ENCODE results near the gene RASSF3. TPM values are rescaled to one million over a fixed set of nuclear protein-coding genes. Genes with fewer than 3 reads are reported as not detected.

Gene RASSF3
- polyA plus RNA-seq, 1 donor from 2014 or later, result 0.06 TPM

DNA sequence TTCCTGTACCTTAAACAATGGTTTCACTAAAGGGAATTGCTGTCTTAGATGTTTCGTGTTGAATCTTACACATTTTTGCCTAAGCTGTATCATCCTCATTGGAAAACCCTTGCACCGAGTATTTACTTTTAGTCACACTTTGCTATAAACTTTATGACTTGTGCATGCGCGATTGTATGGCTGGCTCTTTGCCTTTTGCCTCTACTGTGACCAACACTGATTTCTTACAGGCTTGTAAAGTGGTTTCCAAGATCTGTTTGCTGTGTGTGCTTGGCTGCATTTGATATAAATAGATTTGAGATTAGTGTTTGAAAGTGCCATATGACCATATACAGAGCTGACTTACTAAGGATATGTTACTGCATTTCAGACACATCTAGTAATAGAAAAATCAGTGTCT is 40.5 kb downstream of the RASSF3 start:
- Histone ChIP-seq H3F3A (ENCODE audit: insufficient read depth, low read length, poor library complexity, severe bottlenecking) (no peaks in the 10 kb centered on the region), H3K9me3 (ENCODE audit: low read length) (no peaks in the 10 kb centered on the region), H3K36me3 (ENCODE audit: insufficient read depth, low read length) (no peaks in the 10 kb centered on the region), H3K9ac (ENCODE audit: low read length) (no peak overlapping the region), H4K20me1 (ENCODE audit: insufficient read depth) (no peaks in the 10 kb centered on the region), H3K79me2 (replicated peaks; ENCODE audit: insufficient read depth, low read length) (no peaks in the 10 kb centered on the region), H3K9me2 (ENCODE audit: insufficient read depth, low read length) (no peaks in the 10 kb centered on the region), H3K4me2 (ENCODE audit: low read length) (no peak overlapping the region), H3K4me3 (ENCODE audit: low read length) (no peak overlapping the region), H3K27me3 (ENCODE audit: insufficient read depth, low read depth, low read length) (no peaks in the 10 kb centered on the region), H2AFZ (ENCODE audit: low read depth, low read length) (no peak overlapping the region), H3K27ac (ENCODE audit: low read length) (no peak overlapping the region)
- no peak for TF ChIP-seq POLR2AphosphoS5 (IDR thresholded peaks at IDR 0.05)
- TF ChIP-seq EZH2 (IDR thresholded peaks at IDR 0.05; ENCODE audit: borderline replicate concordance, insufficient read depth, low read length, poor library complexity, severe bottlenecking), result no peak
- no peak for TF ChIP-seq RAD21 (conservative IDR thresholded peaks at IDR 0.05)
- TF ChIP-seq, protein P1, sequence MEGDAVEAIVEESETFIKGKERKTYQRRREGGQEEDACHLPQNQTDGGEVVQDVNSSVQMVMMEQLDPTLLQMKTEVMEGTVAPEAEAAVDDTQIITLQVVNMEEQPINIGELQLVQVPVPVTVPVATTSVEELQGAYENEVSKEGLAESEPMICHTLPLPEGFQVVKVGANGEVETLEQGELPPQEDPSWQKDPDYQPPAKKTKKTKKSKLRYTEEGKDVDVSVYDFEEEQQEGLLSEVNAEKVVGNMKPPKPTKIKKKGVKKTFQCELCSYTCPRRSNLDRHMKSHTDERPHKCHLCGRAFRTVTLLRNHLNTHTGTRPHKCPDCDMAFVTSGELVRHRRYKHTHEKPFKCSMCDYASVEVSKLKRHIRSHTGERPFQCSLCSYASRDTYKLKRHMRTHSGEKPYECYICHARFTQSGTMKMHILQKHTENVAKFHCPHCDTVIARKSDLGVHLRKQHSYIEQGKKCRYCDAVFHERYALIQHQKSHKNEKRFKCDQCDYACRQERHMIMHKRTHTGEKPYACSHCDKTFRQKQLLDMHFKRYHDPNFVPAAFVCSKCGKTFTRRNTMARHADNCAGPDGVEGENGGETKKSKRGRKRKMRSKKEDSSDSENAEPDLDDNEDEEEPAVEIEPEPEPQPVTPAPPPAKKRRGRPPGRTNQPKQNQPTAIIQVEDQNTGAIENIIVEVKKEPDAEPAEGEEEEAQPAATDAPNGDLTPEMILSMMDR (IDR thresholded peaks at IDR 0.05; ENCODE audit: poor library complexity, severe bottlenecking), result no peak
- TF ChIP-seq MXI1 (conservative IDR thresholded peaks at IDR 0.05; ENCODE audit: poor library complexity, severe bottlenecking), result no peak
- TF ChIP-seq EP300 (conservative IDR thresholded peaks at IDR 0.05; ENCODE audit: poor library complexity, severe bottlenecking), result no peak

DNA sequence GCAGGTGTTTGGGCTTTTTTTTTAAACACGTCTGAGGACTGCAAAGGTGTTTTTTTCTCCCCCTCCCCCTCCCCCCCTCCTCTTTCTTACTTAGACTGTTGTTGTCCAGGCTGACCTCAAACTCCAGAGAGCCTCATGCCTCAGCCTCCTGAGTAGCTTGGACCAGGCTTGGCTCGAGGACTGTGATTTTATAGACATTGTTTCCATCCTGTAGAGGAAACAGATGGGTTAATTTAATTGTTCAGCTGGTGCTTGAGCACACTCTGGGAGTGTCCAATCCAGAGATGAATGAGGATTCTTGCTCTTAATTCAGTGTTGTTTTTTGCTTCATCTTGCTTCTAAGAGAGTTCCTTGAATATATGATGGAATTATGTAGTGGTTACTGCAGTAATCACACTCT is 42.1 kb downstream of the RASSF3 start:
- Histone ChIP-seq H3K4me2 (ENCODE audit: low read length) (no peak overlapping the region), H3K27ac (ENCODE audit: low read length) (no peak overlapping the region), H3K9me3 (ENCODE audit: low read length) (no peaks in the 10 kb centered on the region), H3K9me2 (ENCODE audit: insufficient read depth, low read length) (no peaks in the 10 kb centered on the region), H3K79me2 (replicated peaks; ENCODE audit: insufficient read depth, low read length) (no peaks in the 10 kb centered on the region), H3K27me3 (ENCODE audit: insufficient read depth, low read depth, low read length) (no peaks in the 10 kb centered on the region), H4K20me1 (ENCODE audit: insufficient read depth) (no peaks in the 10 kb centered on the region), H3K36me3 (ENCODE audit: insufficient read depth, low read length) (no peaks in the 10 kb centered on the region), H2AFZ (ENCODE audit: low read depth, low read length) (no peak overlapping the region), H3K4me3 (ENCODE audit: low read length) (no peak overlapping the region), H3K9ac (ENCODE audit: low read length) (no peak overlapping the region), H3F3A (ENCODE audit: insufficient read depth, low read length, poor library complexity, severe bottlenecking) (no peaks in the 10 kb centered on the region)
- TF ChIP-seq TAF1 (IDR thresholded peaks at IDR 0.05; ENCODE audit: low read depth), result no peak
- no peak for TF ChIP-seq EP300 (conservative IDR thresholded peaks at IDR 0.05; ENCODE audit: poor library complexity, severe bottlenecking)
- TF ChIP-seq, protein P2, sequence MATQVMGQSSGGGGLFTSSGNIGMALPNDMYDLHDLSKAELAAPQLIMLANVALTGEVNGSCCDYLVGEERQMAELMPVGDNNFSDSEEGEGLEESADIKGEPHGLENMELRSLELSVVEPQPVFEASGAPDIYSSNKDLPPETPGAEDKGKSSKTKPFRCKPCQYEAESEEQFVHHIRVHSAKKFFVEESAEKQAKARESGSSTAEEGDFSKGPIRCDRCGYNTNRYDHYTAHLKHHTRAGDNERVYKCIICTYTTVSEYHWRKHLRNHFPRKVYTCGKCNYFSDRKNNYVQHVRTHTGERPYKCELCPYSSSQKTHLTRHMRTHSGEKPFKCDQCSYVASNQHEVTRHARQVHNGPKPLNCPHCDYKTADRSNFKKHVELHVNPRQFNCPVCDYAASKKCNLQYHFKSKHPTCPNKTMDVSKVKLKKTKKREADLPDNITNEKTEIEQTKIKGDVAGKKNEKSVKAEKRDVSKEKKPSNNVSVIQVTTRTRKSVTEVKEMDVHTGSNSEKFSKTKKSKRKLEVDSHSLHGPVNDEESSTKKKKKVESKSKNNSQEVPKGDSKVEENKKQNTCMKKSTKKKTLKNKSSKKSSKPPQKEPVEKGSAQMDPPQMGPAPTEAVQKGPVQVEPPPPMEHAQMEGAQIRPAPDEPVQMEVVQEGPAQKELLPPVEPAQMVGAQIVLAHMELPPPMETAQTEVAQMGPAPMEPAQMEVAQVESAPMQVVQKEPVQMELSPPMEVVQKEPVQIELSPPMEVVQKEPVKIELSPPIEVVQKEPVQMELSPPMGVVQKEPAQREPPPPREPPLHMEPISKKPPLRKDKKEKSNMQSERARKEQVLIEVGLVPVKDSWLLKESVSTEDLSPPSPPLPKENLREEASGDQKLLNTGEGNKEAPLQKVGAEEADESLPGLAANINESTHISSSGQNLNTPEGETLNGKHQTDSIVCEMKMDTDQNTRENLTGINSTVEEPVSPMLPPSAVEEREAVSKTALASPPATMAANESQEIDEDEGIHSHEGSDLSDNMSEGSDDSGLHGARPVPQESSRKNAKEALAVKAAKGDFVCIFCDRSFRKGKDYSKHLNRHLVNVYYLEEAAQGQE (IDR thresholded peaks at IDR 0.05; ENCODE audit: borderline replicate concordance), result no peak
- TF ChIP-seq MXI1 (conservative IDR thresholded peaks at IDR 0.05; ENCODE audit: poor library complexity, severe bottlenecking), result no peak
- no peak for TF ChIP-seq RAD21 (conservative IDR thresholded peaks at IDR 0.05)
- TF ChIP-seq SMC3 (conservative IDR thresholded peaks at IDR 0.05; ENCODE audit: poor library complexity), result no peak
- no peak for TF ChIP-seq POLR2AphosphoS5 (IDR thresholded peaks at IDR 0.05)
- no peak for TF ChIP-seq EZH2 (IDR thresholded peaks at IDR 0.05; ENCODE audit: borderline replicate concordance, insufficient read depth, low read length, poor library complexity, severe bottlenecking)
- TF ChIP-seq, protein P1 (IDR thresholded peaks at IDR 0.05; ENCODE audit: poor library complexity, severe bottlenecking), result no peak

Measured in neural cell (in vitro differentiated cells).